ENCODE measurements around the gene CFDP1. TPM values are rescaled to one million over a fixed set of nuclear protein-coding genes. Genes with fewer than 3 reads are reported as not detected.
A peak's percentile ranks its signal among the peaks of the same experiment; 100 is the strongest.

Gene CFDP1
- total and polyA plus RNA-seq, 4 donors, result 55.4 to 164 (median 132) TPM

- no peak for DNase-seq (ENCODE audit: low read depth in 4 of 6, low spot score in 6 of 6)
- 82% methylated on average over 9 of the region's 10 CpGs for WGBS (ENCODE audit: insufficient coverage)
- Histone ChIP-seq H3K4me1 (ENCODE audit: control insufficient read depth, insufficient read depth, low read length) (peaks cover 78% of the 10 kb centered on the region), H3K36me3 (ENCODE audit: control insufficient read depth, insufficient read depth, low read length) (peaks cover 51% of the 10 kb centered on the region), H3K4me3 (ENCODE audit: low read depth, low read length) (no peak overlapping the region), H3K9me3 (ENCODE audit: control insufficient read depth, insufficient read depth, low read length) (no peaks in the 10 kb centered on the region), H3K27me3 (ENCODE audit: control insufficient read depth, insufficient read depth, low read length) (no peaks in the 10 kb centered on the region), H3K27ac (ENCODE audit: low read depth, low read length) (no peak overlapping the region)
Measured at GRCh38 chr16:75260851-75261589, 172.3 kb downstream of the CFDP1 start.

DNA sequence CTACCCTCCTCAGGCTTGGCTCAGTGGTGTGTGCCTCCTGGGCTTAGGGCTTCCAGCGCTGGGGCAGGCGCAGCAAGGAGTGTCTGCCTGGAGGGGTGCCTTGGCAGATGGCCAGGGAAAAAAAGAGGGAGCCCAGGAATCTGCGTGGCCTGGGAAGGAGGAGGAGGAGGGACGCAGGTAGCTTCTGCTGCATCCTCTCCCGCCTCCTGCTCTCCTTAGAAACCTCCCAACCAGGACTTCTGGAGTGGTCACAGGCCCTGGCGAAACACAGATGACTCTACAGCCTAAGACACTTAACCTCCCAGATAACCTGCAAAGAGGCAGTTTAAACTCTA, 174.5 kb downstream of the CFDP1 start:
- H3K36me3 ChIP-seq (ENCODE audit: control insufficient read depth, insufficient read depth, low read length), result peaks cover 46% of the 10 kb centered on the region
- H3K27me3 ChIP-seq (ENCODE audit: control insufficient read depth, insufficient read depth, low read length), result no peaks in the 10 kb centered on the region
- WGBS (ENCODE audit: insufficient coverage), result 70% methylated on average over 2 of the region's 6 CpGs
- H3K4me1 ChIP-seq (ENCODE audit: control insufficient read depth, insufficient read depth, low read length), result peaks cover 82% of the 10 kb centered on the region
- no peak overlapping the region for H3K27ac ChIP-seq (ENCODE audit: low read depth, low read length)
- no peak for DNase-seq (ENCODE audit: low read depth in 4 of 6, low spot score in 6 of 6)
- H3K4me3 ChIP-seq (ENCODE audit: low read depth, low read length), result no peak overlapping the region
- no peaks in the 10 kb centered on the region for H3K9me3 ChIP-seq (ENCODE audit: control insufficient read depth, insufficient read depth, low read length)

GRCh38 chr16:75257886-75258806, 175.2 kb downstream of the CFDP1 start:
- Histone ChIP-seq H3K4me3 (ENCODE audit: low read depth, low read length) (no peak overlapping the region), H3K27ac (ENCODE audit: low read depth, low read length) (peak overlapping the region; percentile 88), H3K27me3 (ENCODE audit: control insufficient read depth, insufficient read depth, low read length) (no peaks in the 10 kb centered on the region), H3K4me1 (ENCODE audit: control insufficient read depth, insufficient read depth, low read length) (peaks cover 82% of the 10 kb centered on the region), H3K9me3 (ENCODE audit: control insufficient read depth, insufficient read depth, low read length) (no peaks in the 10 kb centered on the region), H3K36me3 (ENCODE audit: control insufficient read depth, insufficient read depth, low read length) (peaks cover 43% of the 10 kb centered on the region)
- WGBS (ENCODE audit: insufficient coverage), result 72% methylated on average over 19 of the region's 21 CpGs
- DNase-seq (ENCODE audit: low read depth in 4 of 6, low spot score in 6 of 6), result no peak

GRCh38 chr16:75256696-75257343, 176.5 kb downstream of the CFDP1 start:
- H3K9me3 ChIP-seq (ENCODE audit: control insufficient read depth, insufficient read depth, low read length), result no peaks in the 10 kb centered on the region
- no peaks in the 10 kb centered on the region for H3K27me3 ChIP-seq (ENCODE audit: control insufficient read depth, insufficient read depth, low read length)
- H3K4me1 ChIP-seq (ENCODE audit: control insufficient read depth, insufficient read depth, low read length), result peaks cover 82% of the 10 kb centered on the region
- DNase-seq (ENCODE audit: low read depth in 4 of 6, low spot score in 6 of 6), result peak in 2 of 6 donors; percentile 50 to 73
- H3K36me3 ChIP-seq (ENCODE audit: control insufficient read depth, insufficient read depth, low read length), result peaks cover 36% of the 10 kb centered on the region
- H3K27ac ChIP-seq (ENCODE audit: low read depth, low read length), result peak overlapping the region; percentile 88
- no peak overlapping the region for H3K4me3 ChIP-seq (ENCODE audit: low read depth, low read length)
- 37% methylated on average over 8 of the region's 14 CpGs for WGBS (ENCODE audit: insufficient coverage)

DNA sequence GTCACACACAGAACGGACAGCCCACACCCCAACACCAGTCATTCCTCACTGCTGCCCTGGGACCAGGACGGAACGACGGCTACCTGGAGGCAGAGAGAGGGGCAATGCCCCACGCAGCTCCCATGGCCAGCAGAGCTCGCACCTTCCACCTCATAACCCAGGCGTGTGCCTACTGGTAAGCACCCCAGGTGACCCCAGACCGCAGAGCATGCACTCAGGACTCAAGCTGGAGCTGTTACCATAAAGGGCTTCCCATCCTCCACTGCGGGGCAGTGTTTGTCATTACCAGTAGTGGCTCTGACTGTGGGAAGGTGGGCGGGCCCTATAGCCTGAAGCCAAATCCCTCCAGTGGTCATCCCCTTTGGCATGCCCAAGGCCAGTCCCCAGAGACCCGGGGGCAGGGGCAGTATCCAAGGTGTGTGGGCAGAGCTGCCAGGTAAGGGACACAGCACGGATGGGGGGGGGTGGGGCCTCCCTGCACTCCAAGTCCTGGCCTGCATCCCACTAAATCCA, 177.2 kb downstream of the CFDP1 start:
- Histone ChIP-seq H3K27ac (ENCODE audit: low read depth, low read length) (peak overlapping the region; percentile 88), H3K4me3 (ENCODE audit: low read depth, low read length) (no peak overlapping the region), H3K9me3 (ENCODE audit: control insufficient read depth, insufficient read depth, low read length) (no peaks in the 10 kb centered on the region), H3K36me3 (ENCODE audit: control insufficient read depth, insufficient read depth, low read length) (peaks cover 29% of the 10 kb centered on the region), H3K4me1 (ENCODE audit: control insufficient read depth, insufficient read depth, low read length) (peaks cover 77% of the 10 kb centered on the region), H3K27me3 (ENCODE audit: control insufficient read depth, insufficient read depth, low read length) (no peaks in the 10 kb centered on the region)
- DNase-seq (ENCODE audit: low read depth in 4 of 6, low spot score in 6 of 6), result peak in 1 of 6 donors; percentile 11
- 85% methylated on average over 9 of the region's 12 CpGs for WGBS (ENCODE audit: insufficient coverage)

GRCh38 chr16:75254359-75254837, 178.9 kb downstream of the CFDP1 start:
- H3K27ac ChIP-seq (ENCODE audit: low read depth, low read length), result peak overlapping the region; percentile 86
- H3K36me3 ChIP-seq (ENCODE audit: control insufficient read depth, insufficient read depth, low read length), result peaks cover 29% of the 10 kb centered on the region
- WGBS (ENCODE audit: insufficient coverage), result 71% methylated on average over 4 of the region's 5 CpGs
- H3K4me1 ChIP-seq (ENCODE audit: control insufficient read depth, insufficient read depth, low read length), result peaks cover 88% of the 10 kb centered on the region
- no peak overlapping the region for H3K4me3 ChIP-seq (ENCODE audit: low read depth, low read length)
- peak in 1 of 6 donors; percentile 10 for DNase-seq (ENCODE audit: low read depth in 4 of 6, low spot score in 6 of 6)
- no peaks in the 10 kb centered on the region for H3K9me3 ChIP-seq (ENCODE audit: control insufficient read depth, insufficient read depth, low read length)
- H3K27me3 ChIP-seq (ENCODE audit: control insufficient read depth, insufficient read depth, low read length), result no peaks in the 10 kb centered on the region

DNA sequence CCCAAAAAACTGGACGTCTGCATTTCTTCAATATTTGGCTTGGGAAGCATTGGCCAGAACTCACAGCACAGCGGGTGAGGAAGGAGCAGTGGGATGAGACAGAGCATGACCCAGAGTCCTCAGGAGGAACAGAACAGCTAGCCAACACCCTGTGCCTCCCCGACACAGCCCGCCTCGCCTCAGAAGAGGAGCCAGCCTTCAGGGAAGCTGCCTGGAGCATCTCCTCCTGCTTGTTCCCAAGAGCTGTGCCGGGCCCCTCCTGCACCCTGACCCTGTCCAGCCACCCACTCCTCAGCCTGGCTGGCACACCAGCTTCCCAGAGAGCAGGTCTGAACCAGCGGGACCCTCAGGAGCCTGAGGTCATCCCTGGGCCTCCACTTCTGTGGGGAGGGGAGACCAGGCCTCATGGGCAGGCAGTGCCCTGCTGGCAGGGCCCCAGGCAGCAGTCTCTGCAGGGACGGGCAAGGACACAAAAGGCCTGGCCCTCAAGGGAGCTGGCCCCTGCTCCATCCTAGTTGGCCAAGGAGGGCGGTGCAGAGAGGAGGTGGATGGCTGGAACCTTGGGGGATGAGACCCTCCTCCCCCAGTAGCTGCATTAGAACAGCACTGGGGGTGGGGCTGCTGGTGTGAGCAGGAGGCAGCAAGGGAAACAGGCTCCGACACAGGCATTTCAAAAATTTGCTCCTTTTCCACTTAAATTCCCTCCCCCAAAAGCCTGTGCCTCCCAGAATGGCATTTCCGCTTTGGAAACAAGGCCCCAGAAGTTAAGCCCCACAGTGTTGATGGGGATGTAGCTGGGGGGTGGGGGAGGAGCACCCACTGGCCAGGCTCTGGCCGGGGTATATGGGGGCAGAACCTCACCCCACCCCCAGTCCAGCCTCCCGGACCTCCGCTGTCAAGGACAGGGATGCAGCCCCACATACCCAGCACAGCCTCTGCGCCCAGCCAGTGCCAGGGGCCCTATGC, 180.1 kb downstream of the CFDP1 start:
- Histone ChIP-seq H3K4me3 (ENCODE audit: low read depth, low read length) (no peak overlapping the region), H3K9me3 (ENCODE audit: control insufficient read depth, insufficient read depth, low read length) (no peaks in the 10 kb centered on the region), H3K27me3 (ENCODE audit: control insufficient read depth, insufficient read depth, low read length) (no peaks in the 10 kb centered on the region), H3K4me1 (ENCODE audit: control insufficient read depth, insufficient read depth, low read length) (peaks cover 89% of the 10 kb centered on the region), H3K27ac (ENCODE audit: low read depth, low read length) (peak overlapping the region; percentile 86), H3K36me3 (ENCODE audit: control insufficient read depth, insufficient read depth, low read length) (peaks cover 33% of the 10 kb centered on the region)
- peak in 1 of 6 donors; percentile 65 for DNase-seq (ENCODE audit: low read depth in 4 of 6, low spot score in 6 of 6)
- WGBS (ENCODE audit: insufficient coverage), result 69% methylated on average over 9 of the region's 15 CpGs

- H3K27me3 ChIP-seq (ENCODE audit: control insufficient read depth, insufficient read depth, low read length), result no peaks in the 10 kb centered on the region
- H3K4me1 ChIP-seq (ENCODE audit: control insufficient read depth, insufficient read depth, low read length), result peaks cover 89% of the 10 kb centered on the region
- DNase-seq (ENCODE audit: low read depth in 4 of 6, low spot score in 6 of 6), result no peak
- peak overlapping the region; percentile 26 for H3K4me3 ChIP-seq (ENCODE audit: low read depth, low read length)
- peak overlapping the region; percentile 86 for H3K27ac ChIP-seq (ENCODE audit: low read depth, low read length)
- peaks cover 35% of the 10 kb centered on the region for H3K36me3 ChIP-seq (ENCODE audit: control insufficient read depth, insufficient read depth, low read length)
- H3K9me3 ChIP-seq (ENCODE audit: control insufficient read depth, insufficient read depth, low read length), result no peaks in the 10 kb centered on the region
- WGBS (ENCODE audit: insufficient coverage), result 63% methylated on average over 19 of the region's 24 CpGs
Measured at GRCh38 chr16:75252049-75252864, 181.0 kb downstream of the CFDP1 start.
